Fibroblast of skin of right quadriceps (primary cell): ENCODE measurements around the gene IL22.

Experiments used
- DNase-seq: peaks from one replicate; pipeline ENCODE4 v3.0.0-alpha.2; 2013

The IL22 gene

DNA sequence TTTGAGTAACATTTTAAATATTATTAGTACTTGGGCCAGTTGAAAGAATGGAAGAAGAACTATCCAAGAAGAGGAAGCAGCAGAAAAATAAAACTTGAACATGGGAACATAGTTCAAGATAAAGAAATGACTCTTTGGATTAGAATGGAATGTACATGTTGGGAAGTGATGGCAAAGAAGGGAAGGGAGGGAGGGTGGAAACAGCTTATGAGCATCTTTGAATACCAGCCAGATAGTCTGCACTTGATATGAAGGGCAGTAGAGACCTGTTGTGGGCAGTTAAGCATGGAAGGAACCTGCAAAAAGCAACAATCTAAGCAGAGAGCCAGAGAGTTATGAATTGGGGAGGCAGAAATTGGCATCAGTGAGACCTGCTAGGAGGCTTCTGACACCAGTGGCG is 10.0 kb upstream of the IL22 start:
- DNase-seq: peak; percentile 48

- DNase-seq: no peak
Measured at GRCh38 chr12:68261896-68262295, 8.5 kb upstream of the IL22 start.

GRCh38 chr12:68260153-68260552 is 6.7 kb upstream of the IL22 start:
- no peak for DNase-seq

DNA sequence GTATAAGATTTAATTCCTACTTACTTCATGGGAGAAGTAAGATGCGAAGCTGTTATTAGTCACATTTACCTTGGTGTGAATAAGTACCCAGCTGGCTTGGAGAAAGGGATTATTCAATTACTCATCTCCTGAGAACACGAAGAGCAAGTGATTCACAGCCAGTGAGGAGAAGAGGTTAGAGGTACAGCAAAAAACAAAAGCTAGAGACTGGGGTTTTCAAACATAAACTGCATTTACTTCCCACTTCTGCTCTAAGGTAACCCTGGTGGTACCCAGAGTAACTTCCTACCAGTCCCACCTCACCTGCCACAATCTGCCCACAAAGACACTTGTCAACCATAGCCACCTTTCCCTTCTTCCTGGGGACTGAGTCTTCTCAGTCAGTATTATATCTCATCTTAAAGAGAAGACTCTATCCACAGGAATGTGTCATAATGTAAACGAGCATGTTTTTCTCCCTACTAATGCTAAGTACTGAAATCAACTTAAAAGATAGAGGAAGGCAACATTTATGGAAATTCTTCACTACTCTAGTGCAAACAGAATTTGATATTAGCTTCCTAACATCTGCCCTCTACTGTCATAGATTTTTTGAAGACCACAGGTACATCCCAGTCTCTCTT is 6.0 kb upstream of the IL22 start:
- DNase-seq: peak; percentile 70

DNA sequence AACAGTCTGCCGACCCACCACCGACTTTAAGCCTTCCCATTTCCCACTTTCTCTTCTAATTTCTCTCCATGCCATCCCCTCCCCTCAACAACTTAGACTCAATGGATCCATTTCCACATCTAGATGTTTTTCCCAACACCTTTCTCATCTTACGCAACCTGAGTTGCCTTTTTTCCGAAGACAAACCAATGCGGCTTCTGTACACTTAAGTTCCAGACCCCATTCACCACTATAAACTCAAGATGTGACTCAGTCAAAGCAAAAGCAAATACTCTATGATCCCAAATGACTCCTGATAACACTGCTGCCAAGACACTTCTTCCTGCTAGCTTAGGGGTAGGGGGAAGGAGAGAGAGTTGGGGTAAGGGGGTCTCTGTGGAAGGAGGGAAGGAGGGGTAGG is 1.3 kb downstream of the IL22 start:
- no peak for DNase-seq

DNA sequence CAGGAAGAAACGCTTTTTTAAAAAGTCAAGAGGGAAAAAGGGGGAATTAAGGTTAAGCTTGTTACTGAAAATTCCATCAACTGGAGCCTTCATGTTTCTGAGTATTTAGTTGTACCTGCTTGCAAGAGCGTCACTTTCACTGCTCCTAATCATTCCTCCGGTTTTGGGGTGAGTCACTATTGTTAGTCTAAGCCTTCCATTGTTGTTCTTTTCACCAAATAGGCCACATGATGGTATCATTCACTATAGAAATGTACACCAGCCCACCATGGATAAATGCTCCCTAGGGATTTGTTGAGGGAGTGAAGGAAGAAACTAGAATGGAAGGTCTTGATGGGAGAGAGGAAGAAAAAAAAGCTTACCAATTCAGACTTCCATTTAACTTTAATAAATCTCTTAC is 3.0 kb downstream of the IL22 start:
- DNase-seq: no peak

DNA sequence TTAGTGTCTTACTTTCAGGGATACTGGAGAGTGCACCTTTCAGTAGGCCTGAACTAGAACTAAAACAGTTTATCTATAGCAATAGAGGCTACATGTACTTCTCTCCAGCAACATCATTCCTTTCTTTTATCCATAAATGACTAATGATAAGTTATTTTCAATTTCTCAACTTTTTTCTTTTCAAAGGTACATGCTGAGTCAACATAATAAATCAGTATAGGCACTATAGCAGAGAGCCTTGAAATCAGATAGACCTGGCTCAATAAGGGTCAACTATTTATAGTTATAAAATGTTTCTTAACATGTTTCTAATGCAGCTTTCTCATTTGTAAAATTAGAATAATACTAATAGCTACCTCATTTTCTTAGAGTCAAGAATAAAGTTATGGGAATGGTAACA is 5.6 kb downstream of the IL22 start:
- no peak for DNase-seq

DNA sequence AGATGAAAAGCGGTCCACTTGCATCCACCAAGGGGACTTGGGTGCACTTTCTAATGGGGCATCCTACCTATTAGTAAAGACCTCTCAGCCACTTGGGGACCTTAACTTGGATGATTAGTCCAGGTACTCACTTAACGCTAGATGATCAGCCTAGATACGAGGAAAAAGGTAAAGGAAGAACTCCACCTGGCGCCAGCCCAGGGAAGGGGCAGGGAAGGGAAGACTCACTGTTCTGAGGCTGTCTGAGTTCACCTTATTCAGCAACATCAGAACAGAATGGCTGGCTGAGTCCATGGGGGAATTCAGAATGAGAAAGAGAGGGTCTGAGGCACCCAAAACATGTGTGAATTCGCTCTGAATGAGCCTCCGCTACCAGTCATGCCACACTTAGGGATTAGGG is 7.1 kb downstream of the IL22 start:
- no peak for DNase-seq

DNA sequence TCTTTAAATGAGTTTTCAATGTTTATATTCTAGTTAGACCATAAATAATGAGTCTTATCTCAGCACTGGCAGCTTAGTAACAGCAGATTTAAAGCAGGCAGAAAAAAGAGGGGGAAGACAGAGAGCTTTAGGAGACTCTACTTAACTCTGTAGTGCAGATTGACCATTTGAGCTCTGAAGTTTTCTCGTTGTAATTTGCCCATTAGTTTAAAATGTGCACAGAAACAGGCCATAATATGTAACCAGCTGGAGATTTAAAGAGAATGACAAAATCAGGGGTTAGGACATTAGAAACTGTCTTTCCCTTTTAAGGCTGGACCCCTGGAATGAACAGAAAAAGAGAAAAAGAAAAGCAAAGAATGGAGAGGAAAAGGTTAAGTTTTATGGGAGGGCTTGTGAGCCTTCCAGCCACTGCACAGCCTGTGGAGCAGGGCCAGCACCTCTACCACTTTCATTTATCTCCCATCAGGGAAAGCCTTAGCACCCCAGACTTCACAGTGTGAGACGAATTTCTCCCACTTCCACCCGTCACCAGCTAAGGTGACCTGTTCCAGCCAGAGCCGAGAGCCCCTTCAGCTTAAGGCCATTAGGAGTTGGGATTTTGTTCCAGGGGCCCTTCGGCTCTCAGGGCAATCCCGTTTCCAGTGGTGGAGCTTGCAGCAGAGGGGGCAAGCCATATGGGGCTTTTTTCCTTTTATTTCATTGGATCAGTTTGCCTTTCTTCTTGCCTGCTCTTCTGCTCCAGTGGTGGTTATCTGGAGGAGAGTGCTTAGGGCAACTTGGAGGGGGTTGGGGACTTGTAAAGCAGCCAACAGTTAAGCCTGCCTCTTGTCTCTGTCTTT is 8.0 kb downstream of the IL22 start:
- DNase-seq: peak; percentile 32

GRCh38 chr12:68242777-68243176 is 10.6 kb downstream of the IL22 start:
- DNase-seq: no peak

DNA sequence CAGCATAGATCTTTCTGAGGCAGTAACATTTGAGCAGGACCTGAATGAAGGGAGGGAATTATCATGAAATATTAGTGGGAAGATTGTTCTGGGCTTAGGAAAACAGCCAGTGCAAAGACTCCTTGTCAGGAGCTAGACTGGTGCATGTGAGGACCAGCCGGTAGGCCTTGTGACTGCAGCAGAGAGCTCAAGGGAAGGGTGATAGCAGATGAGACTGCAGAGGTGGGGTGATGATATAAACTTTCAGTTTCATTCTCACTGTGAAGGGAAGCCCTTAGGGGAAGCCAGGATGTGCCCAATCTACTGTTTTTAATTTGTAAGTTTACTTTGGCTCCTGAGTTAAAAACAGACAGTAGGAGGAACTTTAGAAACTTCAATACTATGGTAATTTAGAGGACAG is 12.4 kb downstream of the IL22 start:
- no peak for DNase-seq

DNA sequence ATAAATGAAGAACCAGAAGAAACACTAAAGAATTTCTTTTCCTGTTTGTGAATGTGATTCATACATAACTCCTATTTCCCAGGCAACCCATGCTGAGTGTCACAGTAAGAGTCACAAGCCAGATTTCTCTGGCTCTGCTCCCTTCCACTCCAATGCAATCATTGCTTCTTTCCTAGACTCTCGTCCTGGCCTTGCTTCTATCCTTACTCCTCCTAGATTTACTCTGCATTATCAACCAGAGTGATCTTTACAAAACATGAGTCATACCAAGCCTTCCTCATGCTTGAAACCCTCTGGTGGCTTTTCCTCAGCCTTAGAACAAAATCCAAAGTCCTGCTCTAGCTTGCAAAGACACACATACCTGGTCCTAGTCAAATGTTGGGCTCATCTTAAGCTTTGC is 13.3 kb downstream of the IL22 start:
- DNase-seq: peak; percentile 89

- no peak for DNase-seq
Measured at GRCh38 chr12:68239309-68239982, 14.0 kb downstream of the IL22 start.

DNA sequence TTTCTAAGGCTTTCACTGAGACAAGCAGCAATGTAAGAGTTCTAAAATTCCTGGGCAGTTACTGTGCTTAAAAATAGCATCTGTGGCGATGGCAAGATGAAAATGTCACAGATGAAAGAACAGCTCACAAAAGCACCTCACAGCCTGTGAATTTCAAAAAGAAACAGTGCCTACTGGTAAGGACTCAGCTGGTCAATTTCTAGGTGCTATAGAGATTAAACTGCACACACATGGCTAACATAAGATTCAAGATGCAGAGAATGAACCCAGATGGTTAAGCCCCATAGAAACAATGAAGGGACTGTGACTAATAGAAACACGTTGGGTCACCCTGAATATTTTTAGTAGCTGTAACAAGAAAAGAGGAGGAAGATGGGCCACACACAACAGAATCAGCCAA is 15.8 kb downstream of the IL22 start:
- DNase-seq: no peak

DNA sequence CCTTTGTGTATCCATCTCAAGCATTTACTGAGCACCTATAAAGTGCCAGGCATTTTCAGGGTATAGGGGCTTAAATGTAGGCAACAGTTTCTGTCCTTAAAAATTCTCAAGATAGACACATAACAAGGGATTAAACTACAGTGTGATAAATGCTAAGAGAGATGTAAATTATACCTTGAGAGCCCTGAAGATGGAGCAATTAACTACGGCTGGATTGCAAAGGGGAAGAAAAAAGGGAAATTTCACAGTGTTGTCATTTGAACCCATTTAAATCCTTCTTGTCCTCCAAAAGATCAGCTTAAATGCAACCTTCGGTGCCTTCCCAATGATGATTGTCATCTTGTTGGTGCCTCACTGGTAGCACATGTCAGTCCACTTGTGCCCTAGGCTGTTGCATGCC is 16.3 kb downstream of the IL22 start:
- DNase-seq: no peak

DNA sequence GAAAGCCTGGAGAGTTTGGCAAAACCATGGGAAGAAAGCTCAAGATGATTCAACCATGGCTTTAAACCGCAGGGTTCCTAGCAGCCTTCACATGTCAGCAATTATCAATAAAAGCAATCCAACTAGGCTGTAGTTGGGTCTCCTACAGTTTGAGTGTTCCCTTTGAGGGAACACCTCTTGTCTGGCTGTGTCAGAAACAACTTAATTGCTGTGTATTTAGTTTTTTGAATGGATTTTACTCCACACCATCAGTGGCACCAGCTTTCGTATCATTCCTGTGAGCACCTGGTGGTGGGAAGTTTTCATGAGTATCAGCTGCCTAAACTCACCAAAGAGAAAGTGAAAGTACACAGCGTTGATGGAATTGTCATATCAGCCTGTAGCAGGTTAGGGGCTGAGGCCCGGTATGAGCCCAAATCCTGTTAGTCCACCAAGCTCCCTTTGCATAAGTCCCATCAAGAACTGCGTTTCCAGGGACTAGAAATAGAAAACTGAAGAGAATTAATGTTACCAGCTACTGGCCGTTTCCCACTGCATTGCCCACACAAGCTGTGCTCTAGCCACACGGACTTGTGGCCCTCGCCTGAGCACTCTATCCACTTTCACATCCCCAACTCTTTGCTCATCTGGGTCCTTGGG is 16.9 kb downstream of the IL22 start:
- no peak for DNase-seq

GRCh38 chr12:68235576-68235975 is 17.8 kb downstream of the IL22 start:
- DNase-seq: no peak

GRCh38 chr12:68234140-68234539 is 19.3 kb downstream of the IL22 start:
- DNase-seq: no peak

DNA sequence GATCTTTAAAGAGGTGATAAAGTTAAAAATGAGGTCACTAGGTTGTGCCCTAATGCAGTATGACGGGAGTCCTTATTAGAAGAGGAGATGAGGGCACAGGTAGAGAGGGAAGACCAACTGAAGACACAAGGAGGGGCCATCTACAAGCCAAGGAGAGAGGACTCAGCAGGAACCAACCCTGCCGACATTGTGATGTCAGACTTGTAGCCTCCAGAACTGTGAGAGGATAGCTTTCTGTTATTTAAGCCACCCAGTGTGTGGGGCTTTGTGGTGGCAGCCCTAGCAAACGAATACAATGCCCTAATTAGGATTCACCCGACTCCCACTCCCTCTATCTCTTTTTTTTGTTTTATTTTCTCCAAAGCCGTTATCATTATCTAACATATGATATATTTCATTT is 19.9 kb downstream of the IL22 start:
- no peak for DNase-seq

GRCh38 chr12:68231691-68232090 is 21.7 kb downstream of the IL22 start:
- DNase-seq: no peak

DNA sequence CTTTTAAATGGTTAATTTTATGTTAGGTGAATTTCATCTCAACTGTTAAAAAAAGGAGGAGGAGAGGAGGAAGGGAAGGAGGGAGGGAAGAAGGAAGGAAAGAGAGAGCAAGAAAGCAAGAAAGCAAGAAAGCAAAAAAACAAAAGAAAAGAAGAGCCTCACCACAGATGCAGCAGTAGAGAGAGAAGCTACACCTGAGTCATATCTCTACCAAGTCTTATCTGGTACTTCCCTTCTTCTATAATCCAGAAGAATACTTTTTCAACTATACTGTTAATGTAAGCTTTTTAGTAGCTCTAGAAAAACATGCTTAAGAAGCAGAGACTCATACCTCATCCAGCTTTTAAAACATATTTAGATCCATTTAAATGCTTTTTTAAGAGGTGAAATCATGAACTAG is 22.2 kb downstream of the IL22 start:
- DNase-seq: no peak

- DNase-seq: no peak
Measured at GRCh38 chr12:68229956-68230355, 23.4 kb downstream of the IL22 start.

- DNase-seq: no peak
Measured at GRCh38 chr12:68227356-68227755, 26.0 kb downstream of the IL22 start.
